Measurements from ENCODE around the gene MVP.
"Not testable (repeated sequence)": the region's sequence is repeated elsewhere in the genome, so short reads cannot be mapped to it uniquely, and the experiment has no call there.

The MVP gene

DNA sequence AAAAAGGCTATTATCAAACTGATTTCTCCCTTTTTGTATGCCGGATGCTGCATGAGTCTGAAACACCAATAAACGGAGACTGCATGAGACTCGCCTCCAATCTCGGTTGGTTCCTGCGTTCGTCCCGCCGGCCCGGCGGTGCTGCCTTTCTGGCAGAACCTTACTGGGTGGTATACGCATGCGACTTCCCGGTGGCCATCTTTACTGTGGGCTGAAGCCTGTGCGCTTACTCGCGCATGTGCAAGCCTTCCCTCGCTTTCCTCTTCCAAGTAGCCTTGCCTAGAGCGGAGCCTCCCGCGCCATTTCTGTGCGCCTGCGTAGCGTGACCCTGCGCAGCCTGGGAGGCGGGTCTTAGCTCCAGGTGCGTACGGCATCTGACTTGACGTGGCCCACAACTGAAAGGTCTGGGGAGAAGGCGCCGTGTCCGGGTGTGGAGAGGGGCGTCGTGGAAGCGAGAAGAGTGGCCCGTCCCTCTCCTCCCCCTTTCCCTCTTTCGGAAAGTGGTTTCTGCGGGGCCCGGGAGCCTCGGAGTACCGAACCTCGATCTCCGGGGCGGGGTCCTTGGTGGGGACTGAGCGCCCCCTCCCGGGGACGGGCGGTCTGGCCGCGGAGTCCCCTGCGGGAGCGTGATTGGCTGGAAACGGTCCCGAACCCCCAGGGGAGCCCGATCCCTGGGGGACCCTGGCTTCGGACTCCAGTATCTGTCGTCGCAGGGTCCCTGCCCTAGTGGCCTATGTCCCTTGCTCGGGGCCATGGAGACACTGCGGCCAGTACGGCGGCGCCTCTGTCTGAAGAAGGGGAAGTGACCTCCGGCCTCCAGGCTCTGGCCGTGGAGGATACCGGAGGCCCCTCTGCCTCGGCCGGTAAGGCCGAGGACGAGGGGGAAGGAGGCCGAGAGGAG is 4.2 kb upstream of the MVP start, which contains the start of gene PAGR1:
PAGR1 (plus strand) TSS at position 360 of the 901 bp plus-strand sequence; CDS start at position 734, 374 bp downstream.
- DNase-seq (ENCODE audit: low read depth): peak; percentile 96

- no peak for DNase-seq (ENCODE audit: low read depth)
These were observed 3.4 kb upstream of the MVP start for GRCh38 chr16:29816694-29817441.

DNA sequence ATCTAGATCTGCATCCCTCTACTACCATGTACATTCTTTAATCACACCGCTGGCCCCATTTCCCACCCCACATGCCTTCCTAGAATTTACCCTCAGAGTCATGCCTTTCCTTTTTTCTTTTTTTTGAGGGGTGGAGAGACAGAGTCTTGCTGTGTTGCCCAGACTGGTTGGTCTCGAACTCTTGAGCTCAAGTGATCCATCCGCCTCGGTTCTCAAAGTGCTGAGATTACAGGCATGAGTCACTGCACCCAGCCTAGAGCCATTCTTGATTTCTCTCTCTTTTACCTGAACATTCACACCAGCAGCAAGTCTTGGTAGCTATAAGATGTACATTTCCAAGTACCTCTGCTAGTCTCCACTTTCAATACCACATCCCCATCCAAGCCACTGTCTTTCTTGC is 2.2 kb upstream of the MVP start:
- no peak for DNase-seq (ENCODE audit: low read depth)

DNA sequence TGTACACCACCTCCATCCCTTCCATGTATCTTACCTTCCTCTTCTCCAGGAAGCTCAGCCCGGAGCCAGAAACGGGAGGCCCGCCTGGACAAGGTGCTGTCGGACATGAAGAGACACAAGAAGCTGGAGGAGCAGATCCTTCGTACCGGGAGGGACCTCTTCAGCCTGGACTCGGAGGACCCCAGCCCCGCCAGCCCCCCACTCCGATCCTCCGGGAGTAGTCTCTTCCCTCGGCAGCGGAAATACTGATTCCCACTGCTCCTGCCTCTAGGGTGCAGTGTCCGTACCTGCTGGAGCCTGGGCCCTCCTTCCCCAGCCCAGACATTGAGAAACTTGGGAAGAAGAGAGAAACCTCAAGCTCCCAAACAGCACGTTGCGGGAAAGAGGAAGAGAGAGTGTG is 756 bp upstream of the MVP start:
- no peak for DNase-seq (ENCODE audit: low read depth)

GRCh38 chr16:29820730-29821642 is 724 bp downstream of the MVP start:
- DNase-seq (ENCODE audit: low read depth): no peak

DNA sequence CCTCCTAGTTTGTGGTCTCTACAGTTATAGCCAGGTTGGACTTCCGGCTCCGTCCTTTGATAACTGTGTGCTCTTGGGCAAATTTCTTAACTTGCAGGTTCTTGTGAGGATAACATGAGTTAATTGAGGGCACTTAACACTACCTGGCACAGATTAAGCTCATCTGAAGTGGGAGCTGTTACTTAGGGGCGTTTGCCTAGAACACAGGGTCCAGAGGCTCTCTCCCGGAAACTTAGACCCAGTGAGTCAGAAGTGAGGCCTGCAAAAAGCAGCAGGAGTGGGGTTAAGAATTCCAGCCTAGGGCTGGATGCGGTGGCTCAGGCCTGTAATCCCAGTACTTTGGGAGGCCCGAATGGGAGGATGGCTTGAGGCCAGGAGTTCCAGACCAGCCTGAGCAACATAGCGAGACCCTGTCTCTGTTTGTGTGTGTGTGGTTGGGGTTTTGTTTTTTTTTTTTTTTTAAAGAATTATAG is 1.4 kb downstream of the MVP start:
- no peak for DNase-seq (ENCODE audit: low read depth)

DNA sequence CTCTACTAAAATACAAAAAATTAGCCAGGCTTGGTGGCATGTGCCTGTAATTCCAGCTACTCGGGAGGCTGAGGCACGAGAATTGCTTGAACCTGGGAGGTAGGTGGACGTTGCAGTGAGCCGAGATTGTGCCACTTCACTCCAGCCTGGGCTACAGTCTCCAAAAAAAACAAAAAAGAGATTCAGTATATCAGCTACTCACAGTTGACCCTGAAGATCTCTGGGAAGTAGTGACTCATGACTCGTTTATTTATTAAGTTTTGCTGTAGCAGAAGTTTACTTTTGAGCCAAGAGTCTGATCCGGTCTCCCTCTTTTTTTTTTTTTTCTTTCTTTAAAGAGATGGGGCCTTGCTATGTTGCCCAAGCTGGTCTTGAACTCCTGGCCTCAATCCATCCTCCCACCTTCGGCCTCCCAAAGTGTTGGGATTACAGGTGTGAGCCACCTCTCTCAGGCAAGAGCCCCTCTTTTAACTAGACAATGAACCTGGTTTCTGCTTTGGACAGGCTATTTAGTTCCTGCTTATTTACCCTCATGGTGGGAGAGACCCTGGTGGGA is 4.4 kb downstream of the MVP start:
- no peak for DNase-seq (ENCODE audit: low read depth)

- DNase-seq (ENCODE audit: low read depth): peak; percentile 81
These were observed 5.1 kb downstream of the MVP start for GRCh38 chr16:29825145-29826044.

GRCh38 chr16:29826342-29826695 is 6.1 kb downstream of the MVP start:
- DNase-seq (ENCODE audit: low read depth): no peak

DNA sequence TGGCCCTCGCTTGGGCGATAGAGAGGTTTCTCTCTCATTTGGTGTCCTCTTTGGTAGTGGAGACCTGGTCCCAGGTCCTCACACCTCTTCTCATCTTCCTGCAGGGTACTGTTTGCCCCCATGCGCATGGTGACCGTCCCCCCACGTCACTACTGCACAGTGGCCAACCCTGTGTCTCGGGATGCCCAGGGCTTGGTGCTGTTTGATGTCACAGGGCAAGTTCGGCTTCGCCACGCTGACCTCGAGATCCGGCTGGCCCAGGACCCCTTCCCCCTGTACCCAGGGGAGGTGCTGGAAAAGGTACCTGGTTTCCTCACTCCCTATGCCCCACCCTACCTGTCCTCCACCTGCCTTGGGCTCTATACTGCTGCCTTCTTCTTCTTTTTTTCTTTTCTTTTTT is 10.5 kb downstream of the MVP start:
- no peak for DNase-seq (ENCODE audit: low read depth)

DNA sequence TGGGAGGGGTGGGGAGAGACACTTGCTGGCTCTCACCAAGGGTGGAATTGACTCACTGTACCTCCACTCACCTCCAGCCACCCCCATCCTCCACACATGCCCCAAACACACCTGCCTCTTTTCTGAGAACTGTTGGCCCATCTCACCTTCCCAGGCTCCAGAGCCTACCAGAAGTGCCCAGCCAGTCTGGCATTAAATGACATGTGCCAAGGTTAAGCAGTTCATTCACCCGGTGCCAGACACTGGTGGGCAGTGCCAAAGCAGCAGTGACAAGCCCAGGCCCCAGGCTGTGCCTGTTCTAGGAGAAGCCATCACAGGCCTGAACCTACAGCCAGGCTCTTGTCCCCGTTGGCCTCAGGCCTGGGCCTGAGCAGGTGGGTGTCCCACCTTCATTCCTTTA is 11.2 kb downstream of the MVP start:
- DNase-seq (ENCODE audit: low read depth): no peak

DNA sequence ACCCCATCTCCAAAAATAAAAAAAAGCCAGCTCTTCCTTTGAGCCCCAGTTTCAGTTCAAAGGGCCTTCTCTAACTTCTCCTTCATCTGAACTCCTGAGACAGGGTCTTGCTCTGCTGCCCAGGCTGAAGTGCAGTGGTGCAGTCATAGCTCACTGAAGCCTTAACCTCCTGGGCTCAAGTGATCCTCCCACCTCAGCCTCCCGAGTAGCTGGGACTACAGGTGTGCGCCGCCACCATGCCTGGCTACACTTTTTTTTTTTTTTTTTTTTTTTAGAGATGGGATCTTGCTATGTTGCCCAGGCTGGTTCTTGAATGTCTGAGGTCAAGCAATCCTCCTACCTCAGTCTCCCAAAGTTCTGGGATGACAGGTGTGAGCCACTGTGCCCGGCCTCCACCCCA is 13.0 kb downstream of the MVP start:
- DNase-seq (ENCODE audit: low read depth): not testable (repeated sequence)

DNA sequence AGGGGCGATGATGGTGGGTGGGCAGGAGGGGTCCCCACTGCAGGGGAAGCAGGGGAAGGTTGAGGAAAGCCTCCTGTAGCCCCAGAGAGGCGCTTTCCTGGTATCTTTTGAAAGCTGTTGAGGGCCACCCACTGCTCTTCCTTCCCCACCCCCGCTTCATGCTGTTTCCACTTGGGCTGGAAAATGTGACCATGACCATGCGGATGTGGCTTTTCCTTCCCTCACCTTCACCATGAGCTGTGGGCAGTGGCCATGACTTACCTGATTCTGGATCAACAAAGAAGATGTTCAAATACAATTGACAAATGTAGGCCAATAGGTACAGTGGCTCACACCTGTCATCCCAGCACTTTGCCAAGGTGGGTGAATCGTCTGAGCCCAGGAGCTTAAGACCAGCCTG is 13.8 kb downstream of the MVP start:
- DNase-seq (ENCODE audit: low read depth): no peak

- DNase-seq (ENCODE audit: low read depth): no peak
These were observed 15.7 kb downstream of the MVP start for GRCh38 chr16:29835926-29836325.

DNA sequence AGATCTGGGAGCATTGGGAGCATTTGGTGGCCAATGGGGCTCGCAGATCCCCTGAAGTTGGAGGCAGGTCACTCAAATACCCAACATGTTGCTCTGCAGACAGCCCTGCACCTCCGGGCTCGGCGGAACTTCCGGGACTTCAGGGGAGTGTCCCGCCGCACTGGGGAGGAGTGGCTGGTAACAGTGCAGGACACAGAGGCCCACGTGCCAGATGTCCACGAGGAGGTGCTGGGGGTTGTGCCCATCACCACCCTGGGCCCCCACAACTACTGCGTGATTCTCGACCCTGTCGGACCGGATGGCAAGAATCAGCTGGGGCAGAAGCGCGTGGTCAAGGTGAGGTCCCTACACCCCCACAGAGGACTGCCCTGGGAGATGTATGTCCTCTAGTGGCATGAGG is 16.4 kb downstream of the MVP start:
- DNase-seq (ENCODE audit: low read depth): no peak

- DNase-seq (ENCODE audit: low read depth): no peak
These were observed 17.6 kb downstream of the MVP start for GRCh38 chr16:29837841-29838240.

- no peak for DNase-seq (ENCODE audit: low read depth)
These were observed 19.6 kb downstream of the MVP start for GRCh38 chr16:29839822-29840221.

DNA sequence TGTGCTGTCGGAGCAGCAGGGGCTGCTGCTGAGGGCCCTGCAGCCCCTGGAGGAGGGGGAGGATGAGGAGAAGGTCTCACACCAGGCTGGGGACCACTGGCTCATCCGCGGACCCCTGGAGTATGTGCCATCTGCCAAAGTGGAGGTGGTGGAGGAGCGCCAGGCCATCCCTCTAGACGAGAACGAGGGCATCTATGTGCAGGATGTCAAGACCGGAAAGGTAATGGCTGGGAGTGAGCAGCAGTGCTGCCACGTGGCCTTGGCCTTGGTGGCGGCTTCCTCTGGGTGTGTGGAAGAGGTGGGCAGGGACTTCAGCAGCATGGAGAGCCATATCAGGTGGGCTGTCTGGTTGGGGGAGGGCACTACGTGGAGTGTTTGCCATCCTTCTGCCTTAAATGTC is 20.0 kb downstream of the MVP start:
- DNase-seq (ENCODE audit: low read depth): no peak

GRCh38 chr16:29841631-29842030 is 21.4 kb downstream of the MVP start:
- DNase-seq (ENCODE audit: low read depth): no peak

- no peak for DNase-seq (ENCODE audit: low read depth)
These were observed 22.6 kb downstream of the MVP start for GRCh38 chr16:29842732-29843346.

Measured in stromal cell of bone marrow (primary cell).